Endothelial cell of hepatic sinusoid (primary cell): ENCODE measurements around the gene BSCL2.
"Not testable (repeated sequence)": the region's sequence is repeated elsewhere in the genome, so short reads cannot be mapped to it uniquely, and the experiment has no call there.

Experiments used
- in situ Hi-C: cut with HindIII; loops from 2 replicates; pipeline ENCODE4 v1.10.0; 2017; ENCODE audit warnings: low sequenced_read_pairs

Gene BSCL2

DNA sequence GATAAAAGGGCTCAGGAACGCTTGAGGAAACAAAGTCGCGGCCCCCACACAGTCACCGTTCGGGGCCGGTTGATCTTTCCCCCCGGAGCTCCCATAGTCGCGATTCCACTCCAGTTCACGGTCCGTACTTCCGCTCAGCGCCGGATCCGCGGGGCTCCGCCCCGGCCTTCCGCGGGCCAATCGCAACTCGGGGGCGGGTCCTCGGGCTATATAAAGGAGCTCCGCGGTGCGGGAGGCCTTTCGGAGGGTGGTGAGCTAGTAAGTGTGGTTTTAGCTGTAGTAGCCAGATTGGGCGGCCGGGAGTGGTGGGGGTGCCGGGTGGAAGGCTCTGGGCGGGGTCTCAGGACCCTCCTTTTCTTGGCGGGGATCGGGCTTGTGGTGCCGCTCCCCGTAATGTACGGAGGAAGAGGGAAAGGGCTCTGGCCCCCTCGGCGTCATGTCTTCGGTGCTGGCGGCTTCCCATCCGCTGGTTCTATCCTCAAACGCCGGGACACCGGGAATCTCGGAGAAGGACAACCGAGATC lies 42.1 kb downstream of the BSCL2 start, which contains the start of the genes C11orf98 and CSKMT:
Gene C11orf98, minus strand, starts transcription at position 136 of the 524 bp plus-strand sequence. Its CDS starts 41 bp downstream, at position 95.
Gene CSKMT, plus strand, starts transcription at position 238 of the 524 bp plus-strand sequence. CDS start 568 bp downstream, outside the sequence.
- in situ Hi-C loops, result no loop called here

GRCh38 chr11:62664405-62665074 lies 42.7 kb downstream of the BSCL2 start:
- in situ Hi-C loops, result no loop called here

DNA sequence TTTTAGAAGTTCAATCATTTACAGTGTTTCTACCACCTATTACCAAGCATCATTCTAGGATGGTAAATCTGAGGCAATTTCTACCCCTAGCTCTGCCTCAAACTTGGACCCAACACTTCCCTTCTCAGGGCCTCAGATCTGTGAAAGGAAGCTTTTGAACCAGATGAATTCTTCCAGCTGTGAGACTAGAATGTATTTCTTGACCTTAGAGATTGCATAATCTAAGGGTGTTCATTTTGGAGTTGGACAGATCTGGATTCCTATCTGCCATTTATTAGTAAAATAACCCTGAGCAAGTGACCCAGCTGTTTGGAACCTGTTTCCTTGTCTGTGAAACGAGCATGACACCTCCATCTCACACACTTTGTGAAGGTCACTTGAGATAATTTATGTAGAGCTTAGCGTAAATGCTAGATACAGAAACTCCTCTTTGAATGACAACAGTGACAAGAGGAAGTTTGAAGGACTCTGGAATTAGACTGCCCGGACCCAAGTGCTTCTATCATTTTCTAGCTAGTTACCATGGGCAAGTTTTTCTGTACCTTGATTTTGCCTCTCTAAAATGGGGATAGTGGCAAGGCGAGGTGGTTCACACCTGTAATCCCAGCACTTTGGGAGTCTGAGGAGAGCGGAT lies 50.3 kb downstream of the BSCL2 start:
- in situ Hi-C loops, result no loop called here

- in situ Hi-C loops, result no loop called here
These were observed 52.9 kb downstream of the BSCL2 start for GRCh38 chr11:62654297-62654696.

DNA sequence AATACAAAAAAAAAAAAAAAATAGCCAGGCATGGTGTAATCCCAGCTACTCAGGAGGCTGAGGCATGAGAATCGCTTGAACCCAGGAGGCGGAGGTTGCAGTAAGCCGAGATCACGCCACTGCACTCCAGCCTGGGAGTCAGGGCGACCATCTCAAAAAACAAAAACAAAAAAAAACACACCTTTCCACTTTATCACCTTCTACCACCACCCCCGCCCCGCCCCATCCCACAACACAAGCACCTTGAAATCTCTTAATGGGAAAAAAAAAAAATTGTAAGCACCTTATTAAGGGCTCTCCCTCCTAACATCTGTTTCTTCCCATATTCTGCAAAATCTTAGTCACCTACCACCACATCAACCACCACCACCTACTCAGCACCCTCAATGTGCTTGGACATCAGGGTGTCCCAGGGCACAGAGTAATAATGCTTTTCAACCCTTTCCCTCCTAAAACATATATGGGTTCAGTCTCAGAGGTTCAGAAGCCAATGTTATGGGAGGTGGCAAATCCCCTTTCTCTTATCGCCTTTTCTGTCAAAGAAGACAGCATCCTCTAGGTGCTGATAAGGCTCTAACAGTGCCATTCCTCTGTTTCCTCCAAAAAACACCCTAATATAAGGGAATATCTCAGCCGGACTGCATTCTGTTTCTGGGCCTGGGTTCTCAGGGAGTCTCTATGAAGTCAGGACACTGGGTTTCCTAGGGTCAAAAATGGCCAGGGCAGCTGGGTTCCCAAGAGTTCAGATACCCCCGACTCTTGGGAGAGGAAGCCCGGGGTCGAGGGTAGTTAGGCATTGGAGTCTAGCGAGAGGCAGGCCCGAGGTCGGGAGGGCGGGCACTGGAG lies 54.8 kb downstream of the BSCL2 start:
- in situ Hi-C loops, result no loop called here

DNA sequence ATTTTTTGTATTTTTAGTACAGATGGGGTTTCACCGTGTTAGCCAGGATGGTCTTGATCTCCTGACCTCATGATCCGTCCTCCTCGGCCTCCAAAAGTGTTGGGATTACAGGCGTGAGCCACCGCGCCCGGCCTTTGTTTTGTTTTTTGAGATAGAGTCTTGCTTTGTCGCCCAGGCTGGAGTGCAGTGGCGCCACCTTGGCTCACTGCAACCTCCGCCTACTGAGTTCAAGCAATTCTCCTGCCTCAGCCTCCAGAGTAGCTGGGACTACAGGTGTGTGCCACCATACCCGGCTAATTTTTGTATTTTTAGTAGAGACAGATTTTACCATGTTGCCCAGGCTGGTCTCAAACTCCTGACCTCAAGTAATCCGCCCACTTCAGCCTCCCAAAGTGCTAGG lies 56.9 kb downstream of the BSCL2 start:
- in situ Hi-C loops, result not testable (repeated sequence)

DNA sequence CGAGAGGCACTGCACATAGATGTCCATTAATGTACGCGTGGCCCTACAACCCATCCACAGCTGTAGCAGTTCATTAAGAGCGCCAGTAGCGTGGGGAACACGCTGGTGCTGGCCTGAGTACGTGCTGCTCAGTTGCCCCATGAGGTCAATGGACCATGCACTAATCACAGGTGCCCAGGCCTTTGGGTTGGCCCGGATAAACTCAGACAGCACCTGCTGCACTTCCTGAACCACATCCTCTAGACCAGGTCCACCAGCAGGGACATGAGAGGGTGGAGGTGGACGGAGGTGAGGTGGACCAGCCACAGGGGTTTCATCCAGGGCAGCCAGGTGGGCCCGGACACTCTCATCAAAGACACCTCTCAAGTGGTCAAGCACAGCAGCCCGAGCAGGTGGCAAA lies 57.7 kb downstream of the BSCL2 start:
- in situ Hi-C loops, result no loop called here

DNA sequence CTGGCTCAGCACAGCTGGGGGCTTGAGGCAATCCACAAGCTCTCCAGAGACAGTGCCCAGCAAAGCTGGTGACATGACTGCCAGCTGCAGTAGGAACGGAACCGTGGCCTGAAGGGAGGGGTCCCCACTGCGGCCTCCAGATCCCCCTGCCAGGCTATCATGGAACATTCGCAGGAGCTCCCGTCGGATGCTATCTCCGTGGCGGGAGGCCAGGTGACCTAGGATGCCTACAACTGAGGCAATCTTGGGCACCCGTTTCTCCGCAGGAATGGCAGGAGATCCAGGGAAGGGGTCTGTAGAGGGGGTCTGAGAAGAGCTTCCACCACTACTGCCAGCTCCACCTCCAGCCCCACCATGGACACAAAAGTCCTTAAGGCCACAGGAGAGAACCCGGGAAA lies 58.3 kb downstream of the BSCL2 start:
- in situ Hi-C loops, result no loop called here

GRCh38 chr11:62648185-62648966 lies 58.8 kb downstream of the BSCL2 start:
- in situ Hi-C loops, result no loop called here

DNA sequence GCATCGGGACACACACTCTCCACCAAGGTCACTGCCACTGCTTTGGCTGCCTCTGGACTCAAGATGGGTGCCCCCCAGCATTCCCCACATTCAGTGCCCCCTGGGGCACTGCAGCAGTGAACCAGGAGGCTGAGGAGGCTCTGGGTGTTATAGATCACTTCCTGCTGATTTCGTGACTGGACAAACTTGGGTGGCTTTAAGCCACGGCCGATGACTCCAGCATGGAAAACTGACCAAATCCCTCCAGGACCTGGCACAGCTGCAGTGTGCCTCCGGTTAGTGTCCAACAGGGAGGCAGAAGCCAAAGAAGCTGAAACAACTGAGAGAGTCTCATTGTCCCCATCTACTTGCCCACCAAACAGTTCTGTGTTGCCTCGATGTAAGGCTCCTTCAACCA lies 59.6 kb downstream of the BSCL2 start:
- in situ Hi-C loops, result no loop called here

DNA sequence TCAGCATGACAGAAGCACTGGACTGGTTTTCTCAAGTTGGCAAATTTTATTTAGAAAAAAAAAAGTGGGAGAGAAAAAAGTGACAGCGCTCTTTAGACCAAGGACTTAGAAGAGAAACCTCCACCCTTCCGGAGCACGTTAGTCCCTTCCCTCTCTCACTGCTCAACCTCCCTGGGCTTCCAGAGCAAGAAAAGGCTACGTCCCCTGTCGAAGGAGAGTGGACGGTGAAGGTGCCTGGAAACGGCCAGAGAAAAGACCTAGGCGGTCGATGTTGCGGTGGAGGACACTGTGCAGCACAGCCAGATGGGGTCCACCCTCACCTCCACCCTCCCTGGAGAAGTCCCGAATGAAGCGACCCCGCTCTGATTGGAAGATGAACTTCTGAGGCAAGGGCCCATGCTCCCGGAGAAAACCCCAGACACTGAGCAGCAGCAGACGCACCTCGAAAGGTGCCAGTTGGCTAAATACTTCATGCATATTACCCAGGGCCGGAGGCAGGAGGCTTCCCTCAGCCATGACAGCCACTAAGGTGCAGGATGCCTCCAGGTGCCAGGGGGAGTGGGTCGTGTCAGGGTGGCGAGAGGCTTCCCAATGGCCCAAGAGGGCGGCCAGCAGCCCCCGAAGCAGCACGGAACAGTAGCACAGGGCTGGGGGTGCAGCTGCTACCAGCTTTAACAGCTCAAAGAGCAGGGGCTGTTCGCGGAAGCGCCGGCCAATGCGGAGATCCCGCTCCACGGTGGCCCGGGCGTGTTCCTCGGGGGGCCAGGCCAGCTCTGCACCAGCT lies 60.2 kb downstream of the BSCL2 start:
- in situ Hi-C loops, result no loop called here

DNA sequence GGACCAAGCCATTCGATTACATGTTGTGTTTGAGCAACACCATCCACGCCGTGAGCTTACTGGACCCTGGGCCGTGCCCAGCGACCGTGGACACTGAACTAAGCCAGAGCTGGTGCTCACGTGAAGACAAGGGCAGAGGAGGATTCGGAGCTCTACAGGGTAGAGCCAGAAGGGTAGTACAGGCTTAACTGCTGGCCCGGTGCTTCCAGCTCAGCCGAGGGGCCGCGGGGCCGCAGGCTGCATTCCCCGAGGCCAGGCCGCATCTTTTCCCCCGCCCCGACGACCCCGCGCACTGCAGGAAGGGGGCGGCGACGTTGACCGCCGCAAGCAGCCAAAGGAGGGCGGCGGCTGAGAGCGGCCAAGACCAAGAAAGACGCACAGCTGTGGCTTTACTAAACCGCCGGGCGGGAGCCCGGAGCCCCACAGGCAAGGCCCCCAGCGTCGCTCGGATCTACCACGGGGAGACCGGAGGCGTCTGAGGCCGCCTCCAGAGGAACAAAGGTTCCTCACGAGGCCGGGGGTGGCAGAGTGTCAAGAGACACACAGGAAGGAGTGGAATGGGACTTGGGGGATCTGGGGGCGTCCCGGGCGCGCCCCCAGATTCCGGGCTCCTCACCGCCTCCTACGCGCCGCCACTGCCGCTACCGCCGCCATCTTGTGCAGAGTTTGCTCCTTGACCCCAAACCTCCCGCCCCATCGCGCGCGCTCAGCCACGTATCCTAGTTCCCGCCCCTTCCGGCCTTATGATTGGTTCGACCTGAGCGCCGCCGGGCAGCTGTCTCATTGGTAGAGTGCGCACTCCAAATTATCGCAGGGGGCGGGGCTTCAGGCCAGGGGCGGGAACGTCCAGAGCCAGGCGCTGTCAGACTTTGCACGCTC lies 61.0 kb downstream of the BSCL2 start, which contains the start of gene GANAB:
Gene GANAB, minus strand, starts transcription at position 668 of the 879 bp plus-strand sequence. Its CDS starts 14 bp downstream, at position 654.
- in situ Hi-C loops, result no loop called here

GRCh38 chr11:62645671-62645945 lies 61.6 kb downstream of the BSCL2 start:
- in situ Hi-C loops, result no loop called here

GRCh38 chr11:62644220-62644619 lies 63.0 kb downstream of the BSCL2 start:
- in situ Hi-C loops, result no loop called here
